ENCODE measurements around the gene SLC6A7. TPM values are rescaled to one million over a fixed set of nuclear protein-coding genes. Genes with fewer than 3 reads are reported as not detected.

SLC6A7 gene
- not detected in 2 replicates for total RNA-seq

GRCh38 chr5:150189728-150190502 is at the start of gene SLC6A7:
TSS of gene SLC6A7 (plus strand) at chr5:150190062. CDS start at chr5:150190328, 266 bp downstream.

GRCh38 chr5:150155258-150156026 is 34.4 kb upstream of the SLC6A7 start, which contains the start of gene PDGFRB:
TSS of gene PDGFRB (minus strand) at chr5:150155845. CDS start at chr5:150137047, 18,798 bp downstream.

GRCh38 chr5:150166650-150167511 is 23.0 kb upstream of the SLC6A7 start, which contains the start of gene CDX1:
TSS of gene CDX1 (plus strand) at chr5:150166778. CDS start at chr5:150166877, 99 bp downstream.

Other genes with a start within 250 kb of the SLC6A7 start
- gene PDE6A, start 245.3 kb upstream of the SLC6A7 start, total RNA-seq: not detected in 2 replicates
- 9.6 and 15.6 TPM in 2 replicates for gene SLC26A2, start 229.3 kb upstream of the SLC6A7 start, total RNA-seq
- 2.9 and 3.4 TPM in 2 replicates for gene TIGD6, start 189.4 kb upstream of the SLC6A7 start, total RNA-seq
- 22.0 and 28.0 TPM in 2 replicates for gene HMGXB3, start 189.3 kb upstream of the SLC6A7 start, total RNA-seq
- gene CSF1R, start 103.5 kb upstream of the SLC6A7 start, total RNA-seq: not detected in 2 replicates
- 84.3 and 108 TPM in 2 replicates for gene PDGFRB, start 34.2 kb upstream of the SLC6A7 start, total RNA-seq
- gene CDX1, start 23.3 kb upstream of the SLC6A7 start, total RNA-seq: not detected in 2 replicates
- not detected in 2 replicates for gene CAMK2A, start 99.7 kb downstream of the SLC6A7 start, total RNA-seq
- gene ARSI, start 112.8 kb downstream of the SLC6A7 start, total RNA-seq: 0.32 and 2.0 TPM in 2 replicates
- 12.8 and 16.4 TPM in 2 replicates for gene TCOF1, start 167.6 kb downstream of the SLC6A7 start, total RNA-seq
- 0.65 TPM in 1 of 2 replicates, not detected in the other for gene CD74, start 222.8 kb downstream of the SLC6A7 start, total RNA-seq

Data from cardiac atrium fibroblast (primary cell).